Hippocampal formation (tissue), 2 donors: ENCODE data around the gene TNFRSF1B.

Source experiments
- DNase-seq, 2 donors: peaks; one replicate each; lab custom pipeline; 2025; lab: John Stamatoyannopoulos, UW

The TNFRSF1B gene

DNA sequence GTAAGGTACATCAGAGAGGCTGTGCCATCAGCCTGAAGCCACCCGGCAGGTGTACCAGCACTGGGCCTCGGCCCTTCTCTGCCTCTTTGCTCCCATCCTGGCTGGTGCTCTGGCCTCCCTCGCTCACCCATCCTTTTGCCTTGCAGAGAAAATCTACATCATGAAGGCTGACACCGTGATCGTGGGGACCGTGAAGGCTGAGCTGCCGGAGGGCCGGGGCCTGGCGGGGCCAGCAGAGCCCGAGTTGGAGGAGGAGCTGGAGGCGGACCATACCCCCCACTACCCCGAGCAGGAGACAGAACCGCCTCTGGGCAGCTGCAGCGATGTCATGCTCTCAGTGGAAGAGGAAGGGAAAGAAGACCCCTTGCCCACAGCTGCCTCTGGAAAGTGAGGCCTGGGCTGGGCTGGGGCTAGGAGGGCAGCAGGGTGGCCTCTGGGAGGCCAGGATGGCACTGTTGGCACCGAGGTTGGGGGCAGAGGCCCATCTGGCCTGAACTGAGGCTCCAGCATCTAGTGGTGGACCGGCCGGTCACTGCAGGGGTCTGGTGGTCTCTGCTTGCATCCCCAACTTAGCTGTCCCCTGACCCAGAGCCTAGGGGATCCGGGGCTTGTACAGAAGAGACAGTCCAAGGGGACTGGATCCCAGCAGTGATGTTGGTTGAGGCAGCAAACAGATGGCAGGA lies 24.5 kb upstream of the TNFRSF1B start:
- DNase-seq = no peak

DNA sequence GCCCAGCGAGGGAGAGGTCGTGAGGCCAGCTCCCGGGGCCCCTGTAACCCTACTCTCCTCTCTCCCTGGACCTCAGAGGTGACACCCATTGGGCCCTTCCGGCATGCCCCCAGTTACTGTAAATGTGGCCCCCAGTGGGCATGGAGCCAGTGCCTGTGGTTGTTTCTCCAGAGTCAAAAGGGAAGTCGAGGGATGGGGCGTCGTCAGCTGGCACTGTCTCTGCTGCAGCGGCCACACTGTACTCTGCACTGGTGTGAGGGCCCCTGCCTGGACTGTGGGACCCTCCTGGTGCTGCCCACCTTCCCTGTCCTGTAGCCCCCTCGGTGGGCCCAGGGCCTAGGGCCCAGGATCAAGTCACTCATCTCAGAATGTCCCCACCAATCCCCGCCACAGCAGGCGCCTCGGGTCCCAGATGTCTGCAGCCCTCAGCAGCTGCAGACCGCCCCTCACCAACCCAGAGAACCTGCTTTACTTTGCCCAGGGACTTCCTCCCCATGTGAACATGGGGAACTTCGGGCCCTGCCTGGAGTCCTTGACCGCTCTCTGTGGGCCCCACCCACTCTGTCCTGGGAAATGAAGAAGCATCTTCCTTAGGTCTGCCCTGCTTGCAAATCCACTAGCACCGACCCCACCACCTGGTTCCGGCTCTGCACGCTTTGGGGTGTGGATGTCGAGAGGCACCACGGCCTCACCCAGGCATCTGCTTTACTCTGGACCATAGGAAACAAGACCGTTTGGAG lies 23.7 kb upstream of the TNFRSF1B start:
- DNase-seq = peak in 1 of 2 donors; percentile 24

DNA sequence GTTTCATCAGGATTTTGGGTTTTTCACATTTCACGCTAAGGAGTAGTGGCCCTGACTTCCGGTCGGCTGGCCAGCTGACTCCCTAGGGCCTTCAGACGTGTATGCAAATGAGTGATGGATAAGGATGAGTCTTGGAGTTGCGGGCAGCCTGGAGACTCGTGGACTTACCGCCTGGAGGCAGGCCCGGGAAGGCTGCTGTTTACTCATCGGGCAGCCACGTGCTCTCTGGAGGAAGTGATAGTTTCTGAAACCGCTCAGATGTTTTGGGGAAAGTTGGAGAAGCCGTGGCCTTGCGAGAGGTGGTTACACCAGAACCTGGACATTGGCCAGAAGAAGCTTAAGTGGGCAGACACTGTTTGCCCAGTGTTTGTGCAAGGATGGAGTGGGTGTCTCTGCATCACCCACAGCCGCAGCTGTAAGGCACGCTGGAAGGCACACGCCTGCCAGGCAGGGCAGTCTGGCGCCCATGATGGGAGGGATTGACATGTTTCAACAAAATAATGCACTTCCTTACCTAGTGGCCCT lies 23.1 kb upstream of the TNFRSF1B start:
- DNase-seq = peak in 1 of 2 donors; percentile 47

DNA sequence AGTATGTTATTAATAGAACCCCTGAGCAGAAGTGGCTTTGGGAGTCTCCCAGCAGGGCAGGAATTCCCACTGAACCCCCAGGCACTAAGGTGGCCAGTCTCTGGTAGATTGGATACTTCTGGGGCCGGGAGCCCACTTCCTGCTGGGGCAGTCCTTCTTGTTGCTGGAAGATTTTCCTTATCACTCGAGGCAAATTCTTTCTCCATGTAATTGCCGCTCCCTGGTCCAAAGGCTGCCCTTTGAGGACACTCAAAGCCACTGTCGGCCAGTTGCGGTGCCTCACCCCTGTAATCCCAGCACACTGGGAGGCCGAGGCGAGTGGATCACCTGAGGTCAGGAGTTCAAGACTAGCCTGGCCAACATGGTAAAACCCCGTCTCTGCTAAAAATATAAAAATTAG lies 22.6 kb upstream of the TNFRSF1B start:
- no peak for DNase-seq

DNA sequence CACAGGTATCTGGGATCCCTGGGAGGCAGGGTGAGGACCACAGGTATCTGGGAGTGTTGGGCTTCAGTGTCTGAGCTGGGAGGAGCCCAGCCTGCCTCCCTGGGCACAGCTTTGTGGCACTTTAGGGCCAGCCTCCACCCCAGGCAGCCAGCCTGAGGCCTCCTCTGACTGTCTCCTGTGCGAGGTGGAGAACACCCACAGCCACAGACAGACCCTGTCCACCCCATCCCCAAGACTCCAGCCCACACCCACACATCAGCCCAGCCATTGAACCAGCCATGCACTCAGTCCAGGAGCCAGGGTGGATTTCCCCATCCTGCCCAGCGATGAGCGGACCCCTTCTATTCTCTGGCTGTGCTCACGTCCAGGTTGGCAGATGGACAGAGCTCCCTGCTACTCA lies 21.8 kb upstream of the TNFRSF1B start:
- DNase-seq = no peak

DNA sequence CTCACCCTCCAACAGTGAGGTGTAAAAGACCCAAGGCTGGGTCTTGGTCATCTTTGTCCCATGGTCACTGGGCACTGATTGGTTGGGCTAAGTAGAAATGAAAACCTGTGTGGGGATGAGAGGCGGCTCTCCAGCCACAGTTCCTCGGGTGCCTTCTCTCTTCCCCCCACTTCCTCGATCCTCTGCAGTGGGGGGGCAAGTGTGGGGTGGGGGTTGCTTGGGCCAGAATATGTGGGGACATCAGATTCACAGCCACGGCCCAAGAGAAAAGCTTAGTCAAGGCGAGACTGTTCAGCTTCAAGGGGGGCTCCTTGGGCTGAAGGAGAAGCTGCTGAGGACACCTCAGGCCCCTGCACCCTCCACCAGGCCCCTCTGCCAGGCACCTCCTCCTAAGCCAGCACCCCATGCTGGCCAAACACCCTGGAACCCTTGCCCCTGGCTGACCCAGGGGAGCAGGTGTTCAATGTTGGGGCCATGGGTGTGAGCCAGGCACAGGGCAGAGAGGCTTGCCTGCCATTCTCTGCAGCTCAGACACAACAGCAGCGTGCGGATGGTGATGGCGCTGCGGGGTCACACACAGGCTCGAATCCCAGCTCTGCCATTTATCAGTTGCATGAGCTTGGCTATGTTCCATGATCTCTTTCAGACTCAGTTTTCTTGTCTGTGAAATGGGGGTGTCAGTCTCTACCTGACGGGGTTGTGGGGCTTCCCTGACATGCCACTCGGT lies 21.0 kb upstream of the TNFRSF1B start:
- no peak for DNase-seq

DNA sequence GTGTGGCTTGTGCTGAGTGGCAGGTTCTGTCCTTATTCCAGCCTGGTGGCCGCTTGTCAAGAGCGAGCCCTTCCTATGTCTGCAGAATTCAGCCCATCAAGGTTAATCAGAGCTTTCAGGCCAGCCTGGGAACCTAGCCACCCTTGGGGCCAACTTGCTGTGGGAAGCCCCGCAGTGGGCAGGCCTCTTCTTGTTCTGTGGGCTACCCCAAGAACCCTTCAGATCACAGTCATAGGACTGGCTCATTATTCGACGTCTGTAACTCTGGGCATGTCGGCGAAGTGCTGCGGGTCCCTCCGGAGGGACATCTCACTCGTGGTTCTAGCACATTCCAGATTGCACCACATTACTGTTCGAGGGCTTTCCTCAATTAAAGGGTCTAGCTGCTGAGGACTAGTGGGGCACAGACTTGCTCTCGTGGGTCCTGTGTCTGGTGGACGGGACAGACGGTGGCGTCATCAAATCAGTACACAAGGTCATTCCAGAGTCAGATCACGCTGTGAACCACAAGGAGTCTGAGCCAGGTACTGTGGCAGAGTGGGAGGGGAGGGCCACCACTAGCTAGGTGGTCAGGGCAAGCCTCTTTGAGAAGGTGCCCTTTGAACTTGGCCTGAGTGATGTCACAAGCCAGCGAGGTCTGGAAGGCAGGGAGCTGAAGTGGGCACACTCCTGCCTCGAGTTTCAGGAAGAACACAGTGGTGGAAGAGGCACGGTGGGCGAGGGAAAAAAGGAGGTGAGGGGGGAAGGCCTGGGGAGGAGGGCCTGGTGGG lies 20.3 kb upstream of the TNFRSF1B start:
- DNase-seq = no peak

DNA sequence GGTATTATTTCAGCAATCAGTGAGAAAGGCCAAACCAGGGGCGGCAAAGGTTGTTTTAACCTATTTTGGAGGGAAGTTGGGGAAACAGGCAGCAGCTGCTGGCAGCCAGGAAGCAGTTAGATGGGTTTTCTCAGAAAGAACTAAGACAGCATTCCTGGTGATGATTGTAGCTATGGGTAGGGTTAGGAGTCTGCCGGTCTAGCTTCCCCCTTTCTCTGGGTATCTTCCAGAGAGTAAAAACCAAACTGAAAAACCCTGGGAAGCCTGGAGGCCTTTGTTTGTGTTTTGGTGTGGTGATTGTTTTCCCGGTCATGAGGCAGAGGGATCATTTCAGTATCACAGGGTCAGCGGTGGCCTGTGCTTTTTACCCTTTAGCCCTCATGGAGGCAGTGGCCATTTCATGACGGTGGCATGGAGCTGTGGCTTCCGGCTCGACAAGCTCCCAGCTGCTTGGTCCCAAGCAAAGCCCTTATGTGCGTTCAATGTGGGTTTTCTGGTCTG lies 19.5 kb upstream of the TNFRSF1B start:
- no peak for DNase-seq

DNA sequence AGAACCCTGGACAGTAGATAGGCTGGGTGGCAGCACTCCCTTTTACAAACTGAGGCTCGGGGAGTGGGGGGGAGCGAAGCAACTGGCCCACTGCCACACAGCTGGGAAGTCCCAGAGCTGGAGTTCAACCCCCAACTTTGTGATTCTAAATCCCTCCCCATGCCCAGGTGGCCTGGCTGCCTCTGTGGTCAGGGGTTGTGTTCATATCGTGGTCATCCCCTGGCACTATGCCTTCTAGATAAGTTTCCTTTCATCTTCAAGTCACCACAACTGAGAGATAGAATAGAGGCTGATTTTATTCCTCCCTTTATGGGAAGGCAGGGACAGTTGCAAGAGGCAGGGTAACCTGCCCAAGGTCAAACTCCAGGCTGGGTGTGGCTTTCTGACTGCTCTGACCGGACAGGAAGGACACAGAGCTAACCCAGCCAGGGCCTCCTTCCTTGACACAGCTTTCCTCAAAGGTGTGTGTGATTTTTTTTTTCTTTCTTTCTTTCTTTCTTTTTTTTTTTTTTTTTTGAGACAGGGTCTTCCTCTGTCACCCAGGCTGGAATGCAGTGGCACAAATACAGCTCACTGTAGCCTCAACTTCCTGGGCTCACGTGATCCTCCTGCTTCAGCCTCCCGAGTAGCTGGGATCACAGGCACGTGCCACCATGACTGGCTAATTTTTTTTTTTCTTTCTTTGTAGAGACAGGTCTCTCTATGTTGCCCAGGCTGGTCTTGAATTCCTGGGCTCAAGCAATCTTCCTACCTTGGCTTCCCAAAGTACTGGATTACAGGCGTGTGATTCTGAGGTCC lies 18.4 kb upstream of the TNFRSF1B start:
- DNase-seq = no peak

DNA sequence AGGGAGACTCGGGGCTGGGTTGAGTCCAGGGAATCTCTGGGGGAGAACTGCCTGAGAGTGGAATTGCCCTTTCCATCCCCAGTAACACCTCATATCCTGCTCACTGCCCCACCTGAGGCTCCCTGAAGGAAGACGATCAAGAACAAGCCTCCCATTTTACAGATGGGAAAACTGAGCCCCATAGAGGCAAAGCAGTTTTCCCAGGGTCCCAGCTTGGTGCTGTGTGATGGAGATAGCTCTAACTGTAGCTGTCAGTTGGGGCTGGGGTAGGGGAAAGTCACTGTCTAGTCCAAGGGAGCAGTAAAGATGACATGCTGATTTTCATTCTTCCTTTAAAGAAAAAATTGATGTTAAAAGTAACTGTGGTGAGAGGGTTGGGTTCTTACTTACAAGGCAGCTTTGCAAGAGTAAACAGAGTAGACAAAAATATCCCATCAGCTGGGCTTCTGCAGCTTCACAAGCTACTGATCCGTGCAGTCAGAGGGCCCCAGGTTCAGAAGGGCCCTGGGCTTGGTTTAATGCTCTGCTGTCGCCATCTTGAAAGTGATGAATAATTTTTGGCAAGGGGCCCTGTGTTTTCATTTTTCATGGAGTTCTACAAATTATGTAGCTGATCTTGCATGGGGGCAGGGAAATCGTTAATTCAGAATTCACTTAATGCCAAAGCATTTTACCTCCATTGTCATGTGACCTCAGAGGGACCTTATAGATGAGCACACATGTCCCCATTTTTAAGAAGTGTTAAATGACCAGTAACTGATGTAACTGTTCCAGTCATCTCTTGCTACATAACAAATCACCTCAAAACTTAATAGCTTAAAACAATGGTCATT lies 17.6 kb upstream of the TNFRSF1B start:
- DNase-seq = no peak

DNA sequence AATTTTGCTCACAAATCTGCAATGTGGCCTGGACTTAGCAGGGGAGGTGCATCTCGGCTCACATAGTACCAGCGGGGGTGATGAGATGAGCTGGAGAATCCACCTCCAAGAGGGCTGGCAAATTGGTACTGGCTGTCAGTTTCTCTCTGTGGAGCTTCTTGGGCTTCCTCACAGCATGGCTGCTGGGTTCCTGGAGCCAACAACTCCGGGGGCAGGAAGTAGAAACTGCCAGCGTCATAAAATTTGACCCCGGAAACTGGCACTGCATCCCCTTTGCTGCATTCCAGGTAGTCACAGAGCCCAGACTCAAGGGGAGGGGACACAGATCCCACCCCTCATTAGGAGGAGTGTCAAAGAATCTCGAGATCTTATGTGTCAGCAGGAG lies 17.0 kb upstream of the TNFRSF1B start:
- no peak for DNase-seq

DNA sequence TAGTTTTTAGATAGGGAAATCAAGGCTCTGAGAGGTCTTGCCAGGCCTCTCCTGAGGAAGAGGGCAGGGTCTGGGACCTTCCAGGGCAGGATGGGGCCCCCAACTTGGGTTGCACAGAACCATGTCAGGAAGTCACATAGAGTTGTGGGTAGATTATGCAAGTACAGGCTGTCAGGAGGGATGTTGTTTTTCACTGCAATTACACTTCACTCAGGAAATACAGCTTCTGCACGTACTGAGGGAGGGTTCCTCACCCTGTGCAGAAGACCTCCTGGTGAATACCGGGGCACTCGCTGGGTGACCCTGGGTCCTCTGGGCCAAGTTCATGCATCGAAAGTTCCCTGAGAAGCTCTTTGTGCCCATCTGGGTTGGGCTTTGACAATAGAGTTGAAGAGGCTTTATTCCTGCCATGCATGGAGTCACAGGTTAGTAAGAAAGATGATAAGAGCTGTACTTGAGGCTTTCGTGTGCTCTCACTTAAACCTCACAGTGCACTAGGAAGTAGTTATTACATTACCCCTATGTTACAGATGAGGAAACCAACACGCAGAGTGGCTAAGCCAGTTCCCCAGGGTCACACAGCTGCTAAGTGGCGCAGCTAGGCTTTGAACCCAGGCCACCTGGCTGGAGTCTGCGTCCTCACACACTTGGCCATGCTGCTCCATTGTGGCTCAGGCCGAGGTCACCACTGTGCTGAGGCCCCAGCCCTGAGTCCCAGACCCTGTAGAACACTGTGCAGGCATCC lies 16.2 kb upstream of the TNFRSF1B start:
- no peak for DNase-seq

DNA sequence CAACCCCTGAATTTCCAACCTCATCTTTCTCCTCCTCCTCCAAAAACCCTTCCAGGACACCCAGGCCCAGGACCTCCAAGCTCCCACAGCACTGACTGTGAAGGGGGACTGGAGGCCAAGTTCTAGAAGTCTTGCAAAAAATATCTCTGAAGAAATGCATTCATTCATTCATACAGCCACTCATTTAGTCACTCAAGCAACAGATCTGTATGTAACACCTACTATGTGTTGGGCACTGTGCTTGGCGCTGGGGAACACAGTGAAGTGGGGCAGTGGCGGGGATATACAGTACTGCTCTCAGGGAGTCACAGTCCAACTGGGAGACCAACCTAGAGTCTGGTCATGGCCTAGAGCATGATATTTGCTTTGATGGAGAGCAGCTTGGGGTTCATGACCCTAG lies 15.3 kb upstream of the TNFRSF1B start:
- no peak for DNase-seq

DNA sequence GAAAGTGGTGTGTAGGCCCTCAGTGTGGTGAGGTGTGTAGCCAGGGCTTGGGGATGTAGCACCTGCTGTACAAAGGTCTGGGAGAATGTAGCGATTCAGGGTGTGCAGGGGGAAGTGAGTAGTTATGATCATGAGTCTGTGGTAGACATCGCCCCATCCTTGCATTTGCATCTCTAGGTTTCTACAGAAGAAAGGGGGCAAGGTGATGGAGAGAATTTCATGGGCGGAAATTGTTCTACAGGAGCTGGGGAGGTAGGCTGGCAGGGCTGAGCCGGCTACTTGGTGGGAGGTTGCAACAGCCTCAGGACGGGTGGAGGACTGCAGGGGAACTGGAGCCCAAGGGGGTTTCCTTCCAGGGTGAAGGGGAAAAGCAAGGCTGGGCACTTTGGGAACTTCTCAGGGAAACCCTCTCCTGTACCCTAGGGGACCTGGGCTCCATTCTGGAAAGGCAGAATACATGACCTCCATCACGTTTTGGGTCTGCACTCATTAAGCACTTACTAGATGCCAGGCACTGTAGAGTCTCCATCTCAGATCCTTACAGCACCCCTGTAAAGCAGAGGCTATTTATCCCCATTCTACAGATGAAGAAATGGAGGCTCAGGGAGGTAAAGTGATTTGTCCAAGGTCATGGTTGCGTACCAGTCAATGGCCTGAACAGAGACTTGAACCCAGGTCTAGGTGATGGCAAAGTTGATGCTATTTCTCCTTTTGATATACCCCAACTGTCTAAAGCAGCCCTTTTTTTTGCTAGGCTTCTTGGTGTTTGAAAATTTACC lies 14.5 kb upstream of the TNFRSF1B start:
- DNase-seq = no peak

DNA sequence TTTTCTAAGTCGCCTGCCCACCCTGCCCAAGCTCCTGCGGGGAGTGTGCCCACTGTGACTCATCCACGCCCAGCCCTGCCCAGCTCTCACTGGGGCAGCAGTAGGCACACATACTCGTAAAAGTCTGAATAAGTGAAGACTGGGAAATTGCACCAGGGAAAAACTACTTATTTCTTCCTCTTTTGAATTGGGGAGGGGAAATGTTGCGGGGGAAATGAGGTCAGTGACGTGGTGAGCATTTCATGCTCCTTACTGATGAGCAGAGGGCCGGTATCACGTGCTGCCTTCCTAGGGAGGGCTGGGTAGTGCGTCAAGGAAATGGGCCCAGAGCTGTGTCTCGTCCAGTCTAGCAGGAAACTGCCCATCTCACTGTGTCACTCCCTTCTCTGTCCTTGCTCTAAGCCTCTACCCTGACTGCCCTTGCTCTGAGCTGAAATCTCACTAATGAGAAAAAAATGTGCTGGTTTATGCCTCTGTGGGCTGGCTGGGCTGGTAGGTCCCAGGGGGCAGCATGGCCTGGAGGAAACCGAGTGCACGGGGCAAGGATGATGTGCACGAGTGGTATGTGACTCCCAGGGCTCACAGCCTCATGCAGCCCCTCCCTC lies 13.5 kb upstream of the TNFRSF1B start:
- DNase-seq = no peak

DNA sequence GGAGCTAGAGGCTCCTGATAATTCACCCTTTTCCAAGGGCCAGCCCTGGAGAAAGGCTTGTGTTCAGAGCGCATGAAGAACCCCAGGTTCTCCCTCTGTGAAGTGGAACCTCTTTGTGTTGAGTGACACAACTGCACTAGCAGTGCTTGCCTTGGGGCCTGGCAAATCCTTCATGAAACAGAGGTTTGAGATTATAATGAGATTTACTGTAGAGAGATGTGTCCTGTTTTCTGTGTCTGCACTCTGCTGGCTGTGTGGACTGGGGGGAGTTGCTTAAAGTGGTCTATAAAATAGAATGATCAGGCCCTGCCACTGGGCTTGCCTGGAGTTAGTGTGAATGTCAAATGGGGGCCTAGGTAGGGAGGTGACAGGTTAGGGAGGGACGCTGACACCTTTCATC lies 11.5 kb upstream of the TNFRSF1B start:
- DNase-seq = no peak

DNA sequence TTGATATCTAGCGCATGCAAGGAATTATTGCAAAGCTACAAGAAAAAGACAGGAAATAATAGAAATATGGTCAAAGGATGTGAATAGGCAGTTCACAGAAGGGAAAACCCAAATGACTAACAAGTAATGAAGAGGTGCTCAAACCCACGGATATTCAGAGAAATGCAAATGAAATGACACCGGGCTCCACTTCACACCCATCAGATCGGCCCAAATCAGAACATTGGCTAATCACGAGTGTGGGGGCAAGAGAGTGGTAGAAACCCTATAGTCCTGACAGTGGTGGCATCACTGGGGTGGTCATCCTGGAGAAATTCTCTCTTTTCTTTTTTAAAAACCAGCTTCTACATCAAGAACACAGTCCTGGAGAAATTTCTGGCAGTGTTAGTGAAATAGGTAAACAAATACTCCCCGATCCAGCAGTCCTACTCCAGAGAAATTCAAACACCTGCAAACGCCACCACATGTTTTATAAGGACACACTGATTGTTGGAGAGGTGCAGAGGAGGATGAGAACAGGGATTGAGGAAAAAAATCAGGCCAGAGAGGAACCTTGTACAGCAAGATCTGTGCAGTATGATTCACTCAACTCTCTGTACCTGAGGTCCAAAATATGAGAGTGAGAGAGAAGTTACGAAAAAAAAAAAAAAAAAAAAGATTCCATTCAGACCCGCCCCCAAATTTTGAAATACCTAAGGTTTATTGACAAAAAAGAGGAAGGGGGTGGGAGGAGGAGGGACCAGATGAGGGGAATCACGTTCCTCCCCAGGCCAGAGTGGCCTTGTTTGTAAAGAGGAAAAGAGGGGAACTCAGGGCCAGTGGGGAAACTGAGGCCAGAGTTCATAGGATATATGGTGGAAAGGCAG lies 9.2 kb upstream of the TNFRSF1B start:
- DNase-seq = no peak
